ENCODE measurements around the gene AKIRIN1.

DNA sequence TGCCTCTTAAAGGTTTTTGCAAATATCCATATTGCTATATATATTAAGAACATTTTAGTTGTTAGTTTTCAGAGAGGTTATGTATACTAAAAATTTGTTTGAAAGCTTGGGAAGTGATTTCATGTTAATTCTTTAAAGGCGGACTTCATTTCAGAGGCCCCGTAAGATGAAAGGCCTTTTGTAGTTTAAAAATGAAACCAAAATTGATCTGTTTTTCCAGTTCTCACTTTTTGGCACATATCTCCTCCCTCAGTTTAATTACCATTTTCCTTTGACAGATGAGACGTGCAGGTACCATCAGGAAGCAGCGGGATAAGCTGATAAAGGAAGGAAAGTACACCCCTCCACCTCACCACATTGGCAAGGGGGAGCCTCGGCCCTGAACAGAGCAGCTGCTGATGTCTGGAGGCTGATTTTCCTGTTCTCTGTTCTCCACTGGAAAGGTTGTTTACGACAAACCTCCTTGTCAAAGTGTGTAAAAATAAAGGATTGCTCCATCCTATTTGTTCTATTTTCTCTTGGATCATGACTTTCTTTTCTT, 43.1 kb downstream of the AKIRIN1 start:
- TF ChIP-seq, protein P1, sequence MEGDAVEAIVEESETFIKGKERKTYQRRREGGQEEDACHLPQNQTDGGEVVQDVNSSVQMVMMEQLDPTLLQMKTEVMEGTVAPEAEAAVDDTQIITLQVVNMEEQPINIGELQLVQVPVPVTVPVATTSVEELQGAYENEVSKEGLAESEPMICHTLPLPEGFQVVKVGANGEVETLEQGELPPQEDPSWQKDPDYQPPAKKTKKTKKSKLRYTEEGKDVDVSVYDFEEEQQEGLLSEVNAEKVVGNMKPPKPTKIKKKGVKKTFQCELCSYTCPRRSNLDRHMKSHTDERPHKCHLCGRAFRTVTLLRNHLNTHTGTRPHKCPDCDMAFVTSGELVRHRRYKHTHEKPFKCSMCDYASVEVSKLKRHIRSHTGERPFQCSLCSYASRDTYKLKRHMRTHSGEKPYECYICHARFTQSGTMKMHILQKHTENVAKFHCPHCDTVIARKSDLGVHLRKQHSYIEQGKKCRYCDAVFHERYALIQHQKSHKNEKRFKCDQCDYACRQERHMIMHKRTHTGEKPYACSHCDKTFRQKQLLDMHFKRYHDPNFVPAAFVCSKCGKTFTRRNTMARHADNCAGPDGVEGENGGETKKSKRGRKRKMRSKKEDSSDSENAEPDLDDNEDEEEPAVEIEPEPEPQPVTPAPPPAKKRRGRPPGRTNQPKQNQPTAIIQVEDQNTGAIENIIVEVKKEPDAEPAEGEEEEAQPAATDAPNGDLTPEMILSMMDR (IDR thresholded peaks at IDR 0.05): no peak
- TF ChIP-seq EP300 (IDR thresholded peaks at IDR 0.05): no peak

All from tibial nerve (tissue), 4 donors.